ENCODE data around the gene COL23A1.
"Not testable (repeated sequence)": the region's sequence is repeated elsewhere in the genome, so short reads cannot be mapped to it uniquely, and the experiment has no call there.

The COL23A1 gene

GRCh38 chr5:178371362-178372111 lies 218.7 kb downstream of the COL23A1 start:
- no peak for DNase-seq

- no peak for DNase-seq
These were observed 220.1 kb downstream of the COL23A1 start for GRCh38 chr5:178370102-178370501.

DNA sequence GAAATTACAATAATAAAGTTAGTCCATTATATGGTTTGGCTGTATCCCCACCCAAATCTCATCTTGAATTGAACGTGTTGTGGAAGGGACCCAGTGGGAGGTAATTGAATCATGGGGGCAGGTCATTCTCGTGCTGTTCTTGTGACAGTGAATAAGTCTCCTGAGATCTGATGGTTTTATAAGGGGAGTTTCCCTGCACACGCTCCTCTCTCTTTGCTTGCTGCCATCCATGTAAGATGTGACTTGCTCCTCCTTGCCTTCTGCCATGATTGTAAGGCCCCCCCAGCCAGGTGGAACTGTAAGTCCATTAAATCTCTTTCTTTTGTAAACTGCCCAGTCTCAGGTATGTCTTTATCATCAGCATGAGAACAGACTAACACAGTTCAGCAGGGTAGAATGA lies 220.7 kb downstream of the COL23A1 start:
- DNase-seq: not testable (repeated sequence)

- DNase-seq: no peak
These were observed 221.4 kb downstream of the COL23A1 start for GRCh38 chr5:178368716-178369300.

GRCh38 chr5:178368274-178368673 lies 221.9 kb downstream of the COL23A1 start:
- DNase-seq: no peak

DNA sequence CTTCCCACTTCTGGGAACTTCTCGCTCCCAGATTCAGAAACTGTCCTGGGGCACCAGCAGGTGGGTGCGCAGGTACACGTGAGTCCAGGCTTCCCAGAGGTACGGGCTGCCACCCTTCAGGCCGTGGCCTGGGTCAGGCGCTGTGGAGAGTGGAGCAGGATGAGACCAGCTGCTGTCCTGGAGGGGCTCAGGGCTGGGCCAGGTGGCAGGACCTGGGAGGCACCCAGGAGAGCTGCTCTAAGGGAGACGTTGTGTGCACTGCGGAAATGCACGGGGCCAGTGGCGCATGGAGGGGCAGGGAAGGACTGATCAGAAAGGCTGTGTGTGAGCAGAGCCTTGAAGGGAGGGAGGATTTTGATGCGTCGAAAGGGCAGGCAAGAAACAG lies 222.5 kb downstream of the COL23A1 start:
- DNase-seq: no peak

DNA sequence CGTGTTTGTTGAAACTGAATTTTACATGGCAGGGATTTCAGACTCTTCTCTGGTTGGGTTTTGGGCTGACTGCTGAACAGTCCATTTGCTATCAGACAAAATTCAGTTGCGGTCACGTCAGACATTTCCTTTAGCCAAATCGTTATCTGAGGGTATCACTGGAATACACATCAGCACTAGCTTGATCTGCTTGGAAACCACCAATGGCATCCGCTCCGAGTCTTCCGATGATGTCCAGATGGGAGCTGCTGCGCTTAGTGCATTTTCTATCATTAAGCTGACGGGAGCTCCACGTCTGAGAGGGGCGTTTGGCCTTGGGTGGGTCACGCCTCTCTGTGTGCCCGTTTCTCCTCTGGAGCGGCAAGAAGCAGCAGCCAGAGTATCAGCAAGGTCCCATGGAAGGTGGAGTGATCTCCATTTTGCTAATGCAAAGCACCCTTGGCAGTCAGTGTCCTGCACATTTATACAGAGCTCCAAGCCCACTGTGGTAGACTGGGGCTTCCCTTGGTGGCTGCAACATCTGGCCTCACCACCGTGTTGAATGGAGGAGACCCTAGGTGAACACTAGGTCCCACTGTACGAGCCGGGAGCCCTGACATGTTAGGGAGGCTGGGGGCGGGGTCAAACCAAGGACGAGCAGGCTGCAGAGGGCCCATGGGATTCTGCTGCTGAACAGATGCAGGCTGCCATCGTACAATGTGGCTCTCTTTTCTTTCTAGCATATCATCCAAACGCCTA lies 223.0 kb downstream of the COL23A1 start:
- DNase-seq: no peak

- DNase-seq: no peak
These were observed 224.4 kb downstream of the COL23A1 start for GRCh38 chr5:178365501-178366440.

GRCh38 chr5:178364326-178364675 lies 225.9 kb downstream of the COL23A1 start:
- no peak for DNase-seq

GRCh38 chr5:178363501-178364325 lies 226.5 kb downstream of the COL23A1 start:
- DNase-seq: no peak

DNA sequence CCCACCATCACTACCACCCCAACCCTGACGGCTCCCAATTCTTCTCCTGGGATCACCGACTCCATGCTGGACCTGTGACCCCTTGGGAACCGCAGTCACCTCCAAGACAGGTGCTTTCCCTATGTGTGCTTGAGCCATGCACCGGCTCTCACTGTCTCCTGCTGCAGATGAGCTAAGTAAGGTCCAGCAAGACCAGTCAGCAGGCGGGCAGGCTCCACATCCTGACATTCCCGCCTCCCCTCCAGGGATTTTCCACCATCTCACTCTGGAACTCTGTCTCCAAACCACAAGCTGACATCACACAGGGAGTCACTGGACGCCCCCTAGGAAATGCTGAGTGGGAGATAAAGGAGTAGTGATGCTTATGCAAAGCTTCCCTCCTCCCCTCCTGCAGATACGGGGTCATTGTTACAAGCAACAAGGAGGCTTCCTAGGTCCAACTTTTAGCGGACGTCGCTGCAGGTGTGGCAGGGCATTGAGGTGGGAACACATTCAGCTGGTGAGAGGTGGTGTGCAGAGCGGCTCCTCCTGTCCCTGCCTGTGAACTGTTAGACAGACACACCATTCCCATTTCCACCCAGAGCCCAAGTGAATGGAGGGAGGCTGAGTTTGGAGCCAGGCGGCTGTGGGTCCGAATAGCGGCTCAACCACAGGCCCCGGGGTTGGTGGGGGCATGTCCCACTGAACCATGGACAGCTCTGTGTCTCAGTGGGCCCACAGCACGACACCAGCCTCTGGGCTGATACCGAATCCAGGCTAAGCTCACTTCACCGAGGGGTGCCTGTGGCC lies 228.3 kb downstream of the COL23A1 start:
- DNase-seq: no peak

DNA sequence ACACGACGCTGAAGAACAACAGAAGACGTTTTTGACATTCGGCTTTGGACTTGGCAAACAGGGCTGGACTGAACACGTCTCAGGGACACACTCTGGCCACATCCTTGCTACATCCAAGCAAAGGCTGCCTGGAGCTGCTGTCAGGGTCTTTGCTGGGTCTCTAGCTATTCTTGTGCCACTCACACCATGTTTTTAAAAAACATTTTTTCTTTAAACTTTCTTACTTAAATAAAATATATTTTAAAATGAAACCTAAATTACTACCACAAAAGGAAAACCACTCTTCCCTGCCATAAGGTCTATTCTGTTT lies 229.3 kb downstream of the COL23A1 start:
- DNase-seq: no peak

DNA sequence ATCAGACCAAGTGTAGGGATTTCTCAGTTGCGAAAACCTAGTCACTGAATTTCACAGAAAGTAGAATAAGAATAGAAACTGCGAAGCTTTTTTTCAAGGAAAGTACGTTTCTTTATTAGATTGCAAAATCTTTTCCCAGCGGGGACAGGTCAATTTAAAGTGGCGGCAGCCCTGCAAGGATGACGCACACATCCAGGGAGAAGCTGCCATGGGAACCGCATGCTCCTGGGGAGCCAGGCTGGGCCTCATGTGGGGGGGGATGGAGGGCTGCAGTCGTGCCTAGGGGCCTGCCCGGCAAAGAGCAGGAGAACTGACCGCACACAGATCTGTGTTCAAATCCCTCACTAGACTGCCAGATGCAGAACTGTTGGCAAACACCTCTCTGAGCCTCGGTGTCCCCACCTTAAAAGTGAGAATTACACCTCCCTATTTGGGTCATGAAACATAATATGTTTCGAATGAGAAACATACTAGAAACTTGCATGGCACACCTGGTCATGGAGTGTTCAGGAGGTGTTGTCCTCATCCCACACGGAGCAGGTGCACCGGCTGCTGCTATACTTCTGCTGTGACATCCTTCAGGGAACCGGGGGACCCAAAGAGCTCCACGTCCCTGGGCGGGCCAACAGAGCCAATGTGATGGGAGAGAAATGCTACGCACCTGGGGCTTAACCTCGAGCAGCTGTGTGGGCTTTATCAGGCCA lies 229.8 kb downstream of the COL23A1 start:
- DNase-seq: no peak

- DNase-seq: no peak
These were observed 230.5 kb downstream of the COL23A1 start for GRCh38 chr5:178359738-178360137.

- DNase-seq: no peak
These were observed 232.5 kb downstream of the COL23A1 start for GRCh38 chr5:178357678-178358077.

- no peak for DNase-seq
These were observed 233.1 kb downstream of the COL23A1 start for GRCh38 chr5:178357121-178357521.

DNA sequence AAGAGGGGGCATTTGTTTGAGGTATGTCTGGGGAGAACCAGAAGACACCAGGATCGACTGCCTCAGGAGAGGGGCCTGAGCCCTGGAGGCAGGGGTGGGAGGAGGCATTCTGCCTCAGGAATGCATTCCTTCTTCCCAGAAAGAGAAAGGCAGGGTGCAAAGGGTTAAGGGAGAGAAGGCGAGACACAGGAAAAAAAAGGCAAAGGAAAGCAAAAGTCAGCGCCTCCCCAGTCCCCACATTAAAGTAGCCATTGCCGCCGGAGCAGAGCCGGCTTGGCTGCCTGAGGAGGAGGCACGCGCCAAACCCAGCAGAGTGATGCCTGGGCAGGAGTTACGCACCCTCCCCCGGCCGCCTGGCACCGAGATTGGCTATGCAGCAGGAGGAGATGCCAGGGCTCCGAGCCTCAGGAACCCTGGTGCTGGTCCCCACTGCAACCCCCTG lies 233.7 kb downstream of the COL23A1 start:
- no peak for DNase-seq

- no peak for DNase-seq
These were observed 234.5 kb downstream of the COL23A1 start for GRCh38 chr5:178355671-178356070.

GRCh38 chr5:178353461-178353860 lies 236.7 kb downstream of the COL23A1 start:
- DNase-seq: no peak

DNA sequence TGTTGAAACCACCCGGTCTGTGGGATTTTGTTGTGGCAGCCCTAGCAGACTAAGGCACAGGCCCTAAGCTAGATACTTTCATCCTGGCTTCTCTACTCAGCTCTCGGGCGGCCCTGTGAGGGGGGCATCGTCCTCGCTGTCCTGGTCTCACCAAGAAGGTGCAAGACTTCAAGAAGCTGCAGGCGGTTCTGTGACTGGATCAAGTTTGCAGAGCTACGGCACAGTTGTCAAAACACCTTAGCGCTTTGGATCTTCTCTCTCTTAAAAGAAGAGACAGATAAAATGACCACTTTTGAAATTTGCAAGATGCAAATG lies 238.2 kb downstream of the COL23A1 start:
- DNase-seq: no peak
